GM21390 (cell line): ENCODE data around the gene ARHGAP26.
"Not testable (repeated sequence)": the region's sequence is repeated elsewhere in the genome, so short reads cannot be mapped to it uniquely, and the experiment has no call there.

ENCODE experiments used
- ATAC-seq: cut with Tn5 transposase; IDR thresholded peaks from one replicate; pipeline ENCODE4 v1.9.1; 2021; ENCODE audit not compliant: unreplicated experiment

Gene ARHGAP26

DNA sequence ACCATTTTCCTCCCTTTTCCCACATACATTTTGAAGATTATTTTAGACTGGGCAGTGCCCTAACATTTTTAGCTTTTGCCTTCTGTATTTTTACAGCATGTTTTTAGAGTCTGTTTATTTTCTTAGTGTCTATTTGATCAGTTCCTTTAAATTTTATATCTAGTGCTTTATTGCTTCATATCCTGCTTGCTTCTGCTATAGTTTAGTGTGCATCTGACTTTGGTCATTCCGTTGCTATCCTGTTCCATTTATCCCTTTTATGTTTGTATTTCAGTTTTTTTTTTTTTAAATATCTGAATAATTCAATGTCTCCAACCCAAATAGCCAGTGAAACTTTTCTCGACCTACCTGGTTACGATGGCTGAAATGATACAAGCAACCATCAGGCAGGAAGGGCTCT is 203.8 kb downstream of the ARHGAP26 start:
- ATAC-seq: no peak

DNA sequence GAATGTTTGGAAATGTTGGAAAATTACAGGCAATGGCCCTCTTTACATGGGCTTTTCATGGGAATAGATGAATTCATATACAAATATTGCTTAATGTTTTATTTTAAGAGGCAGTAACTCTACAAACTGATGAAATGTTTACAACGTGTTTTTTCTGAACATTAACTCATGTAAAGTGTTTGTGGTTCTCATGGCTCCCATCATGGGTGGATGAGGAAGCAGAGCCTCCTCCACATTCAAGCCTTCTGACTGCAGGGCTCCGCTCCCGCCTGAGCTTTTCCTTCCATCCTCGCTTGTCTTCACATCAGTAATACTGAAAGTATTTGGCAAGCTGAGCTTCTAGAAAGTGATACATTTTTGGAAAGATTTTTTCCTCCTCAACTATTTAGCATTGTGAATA is 204.2 kb downstream of the ARHGAP26 start:
- ATAC-seq: no peak

DNA sequence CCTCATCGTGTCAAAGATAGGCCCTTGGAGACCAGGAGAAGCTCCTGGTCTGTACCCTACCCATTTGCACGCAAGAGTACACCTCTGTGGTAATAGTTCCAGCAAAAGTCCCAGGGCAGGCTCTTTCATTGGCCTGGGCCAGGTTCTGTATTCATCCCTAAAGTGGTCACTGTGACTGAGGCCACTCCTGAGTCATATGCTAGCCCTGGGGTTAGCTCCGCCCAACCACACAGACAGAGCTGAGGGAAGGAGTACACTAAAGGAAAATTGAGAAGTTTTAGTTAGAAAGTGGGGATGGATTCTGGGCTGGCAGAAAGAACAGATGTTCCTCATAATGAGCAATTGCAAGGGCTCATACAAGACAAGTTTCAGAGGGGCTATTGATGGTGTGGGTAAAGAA is 206.7 kb downstream of the ARHGAP26 start:
- no peak for ATAC-seq

DNA sequence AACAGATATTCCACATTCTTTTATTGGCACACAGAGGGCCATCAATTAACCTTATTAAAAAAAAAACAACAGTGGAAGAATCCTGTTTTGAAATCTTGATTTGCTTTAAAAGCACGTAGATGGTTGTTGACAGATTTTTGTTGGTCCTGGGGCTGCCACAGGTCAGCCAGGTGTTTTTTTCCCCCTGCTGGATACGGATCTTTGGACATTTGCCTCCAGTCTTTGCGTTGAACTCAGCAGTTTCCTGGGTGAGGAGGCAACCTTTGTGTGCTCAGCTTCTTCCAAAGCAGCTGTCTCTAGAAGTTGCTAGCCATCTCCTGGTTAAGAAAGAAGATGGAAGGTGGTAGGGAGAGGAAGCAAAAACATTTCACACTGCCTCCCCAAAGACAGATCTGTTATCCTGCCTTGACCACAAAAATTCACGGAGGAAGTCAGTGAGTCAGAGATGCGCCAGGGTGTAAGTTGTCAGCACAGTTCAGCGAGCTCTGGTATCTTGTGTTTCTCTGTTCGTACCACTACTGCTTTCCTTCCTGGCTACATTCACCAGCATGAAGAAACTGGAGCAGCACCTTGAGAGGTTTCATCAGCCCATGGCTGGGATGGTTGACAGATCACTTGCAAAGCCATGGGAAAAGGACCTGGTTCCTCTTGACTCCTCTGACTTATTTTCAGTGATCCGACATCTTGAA is 207.3 kb downstream of the ARHGAP26 start:
- peak; percentile 88 for ATAC-seq

DNA sequence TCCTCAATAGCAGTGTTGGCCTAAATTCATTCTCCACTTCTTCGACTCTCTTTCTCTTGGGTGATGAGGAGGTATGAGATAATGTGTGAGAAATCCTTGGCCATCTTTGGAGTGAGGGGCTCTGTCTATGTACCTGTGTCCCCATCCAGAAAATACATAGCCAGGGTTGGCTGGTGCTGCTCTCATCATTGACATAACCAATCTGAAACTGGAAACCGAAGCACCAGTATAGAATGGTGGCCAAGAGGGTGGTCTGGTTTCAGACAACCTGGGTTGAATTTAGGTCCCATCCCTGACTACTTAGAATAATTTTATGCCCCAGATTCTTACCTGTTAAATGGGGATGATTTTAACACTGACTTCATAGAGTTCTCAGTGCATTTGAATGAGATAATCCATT is 208.1 kb downstream of the ARHGAP26 start:
- ATAC-seq: no peak

DNA sequence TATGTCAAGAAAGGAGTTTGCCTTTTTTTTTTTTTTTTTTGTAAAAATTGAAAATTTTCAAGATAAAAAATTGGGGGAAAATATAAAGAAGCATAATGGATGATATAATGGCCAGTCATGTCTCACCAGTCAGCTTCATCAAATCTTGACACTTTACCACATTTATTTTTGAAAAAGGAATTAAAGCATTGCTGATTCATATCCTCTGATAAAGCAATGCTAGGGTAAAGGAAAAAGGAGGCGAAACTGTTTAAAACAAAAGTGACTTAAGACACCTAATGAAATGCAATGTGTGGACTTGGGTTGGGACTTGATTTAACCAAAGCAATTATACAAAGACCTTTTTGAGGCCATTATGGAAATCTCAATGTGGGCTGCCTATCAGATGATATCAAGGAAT is 208.5 kb downstream of the ARHGAP26 start:
- ATAC-seq: no peak

DNA sequence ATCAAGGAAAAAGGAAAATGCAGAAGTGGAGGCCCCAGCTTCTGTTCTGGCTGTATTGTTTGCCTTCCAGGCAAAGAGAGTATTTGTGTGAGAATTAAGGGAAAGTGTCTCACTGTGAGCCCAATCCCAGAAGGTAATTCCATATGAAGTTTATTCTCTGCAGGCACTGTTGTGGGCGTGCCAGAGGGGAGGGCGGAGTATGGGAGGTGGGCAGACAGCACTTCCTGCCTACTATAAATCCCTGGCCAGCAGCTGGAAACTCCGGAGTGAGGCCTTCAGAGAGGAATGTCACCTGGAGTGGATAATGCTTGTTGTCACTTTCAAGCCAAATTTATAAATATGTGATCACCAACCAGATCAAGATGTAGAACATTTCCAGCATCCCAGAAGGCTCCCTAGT is 209.5 kb downstream of the ARHGAP26 start:
- no peak for ATAC-seq

DNA sequence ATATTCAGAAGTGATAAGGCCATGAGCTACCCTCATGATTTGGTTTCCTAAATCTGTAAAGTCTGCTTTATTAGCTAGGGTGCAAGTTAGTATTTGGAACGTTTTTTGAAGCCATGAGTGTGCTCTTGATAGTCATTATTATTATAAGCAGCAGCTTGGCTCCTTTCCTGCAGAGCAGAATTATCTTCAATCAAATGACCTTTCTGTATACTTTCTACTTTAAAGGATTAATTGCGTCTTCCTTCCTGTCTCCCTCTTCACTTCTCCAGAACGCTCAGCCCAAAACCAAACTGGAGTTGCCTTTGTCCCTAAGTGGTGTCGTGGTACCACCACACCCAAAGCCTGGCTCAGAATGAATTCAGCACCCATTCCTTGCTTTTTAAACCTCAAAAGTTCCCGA is 211.3 kb downstream of the ARHGAP26 start:
- ATAC-seq: no peak

DNA sequence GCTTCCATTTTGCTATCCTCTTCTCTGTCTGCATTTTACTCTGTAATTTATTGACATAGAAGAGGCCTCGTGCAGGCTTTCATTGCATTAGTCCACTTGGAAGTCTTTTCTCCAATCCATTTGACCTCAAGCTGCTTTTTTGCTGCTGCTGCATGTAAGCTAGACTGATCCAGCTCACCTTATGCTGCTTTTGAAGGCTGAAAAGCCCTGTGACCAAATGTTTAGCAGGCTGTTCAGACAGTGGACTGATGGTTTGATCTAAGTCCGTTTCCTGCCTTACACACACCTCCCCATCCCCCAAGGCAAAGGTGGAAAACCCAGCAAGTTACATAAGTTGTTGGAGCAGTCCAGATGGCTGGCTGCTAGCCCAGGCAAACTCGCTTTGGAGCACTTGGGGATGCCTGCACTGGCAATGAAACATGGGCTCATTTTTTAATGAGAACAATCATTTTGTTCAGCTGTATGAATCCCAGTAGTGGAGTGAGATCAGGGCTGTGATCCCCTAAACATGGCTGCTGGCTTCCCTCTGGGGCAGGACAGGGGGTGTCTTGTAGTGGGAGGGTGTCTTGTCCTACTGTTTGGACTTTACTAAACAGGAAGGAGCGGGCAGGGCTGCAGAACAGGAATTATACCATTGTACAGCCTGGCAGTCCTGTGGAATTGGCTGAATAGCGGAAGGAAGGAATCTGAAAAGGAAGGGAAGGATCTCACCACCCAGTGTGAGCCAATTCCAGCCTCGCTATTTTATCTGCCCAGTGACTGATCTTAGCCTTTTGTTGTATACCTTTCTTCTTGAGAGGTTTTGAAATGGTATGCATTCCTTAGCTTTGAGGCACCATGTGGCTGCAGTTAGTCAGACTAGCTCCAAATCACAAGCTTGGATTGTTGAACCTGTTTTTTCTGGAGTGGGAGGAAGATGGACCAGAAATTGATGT is 212.0 kb downstream of the ARHGAP26 start:
- ATAC-seq: no peak

DNA sequence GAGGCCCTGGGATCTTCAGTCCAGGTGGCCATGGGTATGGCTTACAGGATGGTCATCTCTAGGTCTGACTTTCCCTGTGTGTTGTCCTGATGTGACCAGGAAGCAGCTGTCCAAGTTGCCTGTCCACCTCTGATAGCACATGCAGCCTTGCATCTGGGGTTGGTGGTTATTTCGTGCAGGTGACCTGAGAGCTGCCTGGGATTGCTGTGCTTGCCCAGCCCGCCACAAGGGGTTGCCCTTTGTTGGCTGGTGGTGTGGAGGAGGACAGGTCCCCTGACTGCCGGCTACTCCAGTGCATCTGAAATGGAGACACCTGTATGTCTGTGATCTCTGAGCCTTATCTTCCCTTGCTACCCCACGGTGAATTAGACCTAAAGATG is 212.6 kb downstream of the ARHGAP26 start:
- ATAC-seq: no peak

DNA sequence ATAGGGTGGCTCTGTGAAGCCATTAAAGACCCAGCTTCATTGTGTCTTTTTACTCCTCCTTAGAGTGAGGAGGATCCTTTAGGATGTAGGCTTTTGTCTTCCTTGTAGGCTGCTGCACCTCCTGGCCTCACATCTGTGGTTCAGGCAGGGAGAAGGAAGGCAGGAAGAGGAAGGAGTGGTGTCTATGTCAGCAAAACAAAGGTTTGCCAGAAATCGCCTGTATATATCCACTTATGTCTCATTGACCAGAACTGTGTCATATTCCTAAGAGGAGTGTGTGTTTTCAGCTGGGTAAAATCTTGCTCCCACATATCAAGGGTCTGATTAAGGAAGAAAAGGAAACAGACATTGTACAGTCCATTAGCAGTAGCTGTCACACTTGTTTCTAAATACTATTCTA is 213.8 kb downstream of the ARHGAP26 start:
- ATAC-seq: no peak

DNA sequence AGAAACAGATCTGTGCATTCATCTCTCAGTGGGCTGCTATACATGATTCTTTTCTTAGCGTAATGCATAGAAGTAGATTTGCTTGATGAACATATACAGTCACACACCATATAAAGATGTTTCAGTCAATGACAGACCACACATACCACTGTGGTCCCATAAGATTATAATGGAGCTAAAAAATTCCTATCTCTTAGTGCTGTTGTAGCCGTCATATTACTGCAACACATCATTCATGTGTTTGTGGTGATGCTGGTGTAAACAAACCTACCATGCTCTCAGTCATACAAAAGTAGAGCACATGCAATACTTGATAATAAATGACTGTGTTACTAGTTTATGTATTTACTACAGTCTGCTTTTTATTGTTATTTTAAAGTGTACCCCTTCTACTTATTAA is 214.3 kb downstream of the ARHGAP26 start:
- no peak for ATAC-seq

DNA sequence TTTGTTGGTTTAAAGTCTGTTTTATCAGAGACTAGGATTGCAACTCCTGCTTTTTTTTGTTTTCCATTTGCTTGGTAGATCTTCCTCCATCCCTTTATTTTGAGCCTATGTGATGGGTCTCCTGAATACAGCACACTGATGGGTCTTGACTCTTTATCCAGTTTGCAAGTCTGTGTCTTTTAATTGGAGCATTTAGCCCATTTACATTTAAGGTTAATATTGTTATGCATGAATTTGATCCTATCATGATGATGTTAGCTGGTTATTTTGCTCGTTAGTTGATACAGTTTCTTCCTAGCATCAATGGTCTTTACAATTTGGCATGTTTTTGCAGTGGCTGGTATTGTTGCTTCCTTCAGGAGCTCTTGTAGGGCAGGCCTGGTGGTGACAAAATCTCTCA is 219.1 kb downstream of the ARHGAP26 start:
- not testable (repeated sequence) for ATAC-seq

DNA sequence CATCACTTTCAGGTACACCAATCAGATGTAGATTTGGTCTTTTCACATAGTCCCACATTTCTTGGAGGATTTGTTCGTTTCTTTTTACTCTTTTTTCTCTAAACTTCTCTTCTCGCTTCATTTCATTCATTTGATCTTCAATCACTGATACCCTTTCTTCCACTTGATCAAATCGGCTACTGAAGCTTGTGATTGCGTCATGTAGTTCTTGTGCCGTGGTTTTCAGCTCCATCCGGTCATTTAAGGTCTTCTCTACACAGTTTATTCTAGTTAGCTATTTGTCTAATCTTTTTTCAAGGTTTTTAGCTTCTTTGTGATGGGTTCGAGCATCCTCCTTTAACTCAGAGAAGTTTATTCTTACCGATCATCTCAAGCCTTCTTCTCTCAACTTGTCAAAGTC is 219.9 kb downstream of the ARHGAP26 start:
- not testable (repeated sequence) for ATAC-seq

DNA sequence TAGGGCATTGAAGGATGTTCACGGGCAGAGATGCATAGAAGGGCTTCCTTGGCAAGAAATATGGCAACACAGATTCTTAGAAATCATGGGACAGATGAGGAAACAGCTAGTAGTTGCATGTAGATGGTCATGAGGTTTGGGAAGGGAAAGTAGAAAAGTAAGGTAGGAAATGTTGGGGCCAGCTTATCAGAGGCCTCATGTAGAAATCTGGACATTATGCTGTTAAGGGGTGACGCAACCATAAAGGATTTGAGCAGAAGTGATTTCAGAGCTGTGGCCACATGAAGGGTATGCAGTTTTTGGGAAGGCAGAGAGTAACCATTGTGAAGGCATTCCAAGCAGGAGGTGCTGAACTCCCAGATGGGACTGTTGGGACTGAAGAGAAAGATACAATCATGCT is 224.0 kb downstream of the ARHGAP26 start:
- no peak for ATAC-seq

DNA sequence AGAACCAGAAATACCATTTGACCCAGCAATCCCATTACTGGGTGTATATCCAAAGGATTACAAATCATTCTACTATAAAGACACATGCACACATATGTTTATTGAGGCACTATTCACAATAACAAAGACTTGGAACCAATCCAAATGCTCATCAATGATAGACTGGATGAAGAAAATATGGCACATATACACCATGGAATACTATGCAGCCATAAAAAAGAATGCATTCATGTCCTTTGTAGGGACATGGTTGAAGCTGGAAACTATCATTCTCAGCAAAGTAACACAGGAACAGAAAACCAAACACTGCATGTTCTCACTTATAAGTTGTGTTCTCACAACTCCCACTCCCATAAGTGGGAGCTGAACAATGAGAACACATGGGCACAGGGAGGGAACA is 225.4 kb downstream of the ARHGAP26 start:
- ATAC-seq: not testable (repeated sequence)

DNA sequence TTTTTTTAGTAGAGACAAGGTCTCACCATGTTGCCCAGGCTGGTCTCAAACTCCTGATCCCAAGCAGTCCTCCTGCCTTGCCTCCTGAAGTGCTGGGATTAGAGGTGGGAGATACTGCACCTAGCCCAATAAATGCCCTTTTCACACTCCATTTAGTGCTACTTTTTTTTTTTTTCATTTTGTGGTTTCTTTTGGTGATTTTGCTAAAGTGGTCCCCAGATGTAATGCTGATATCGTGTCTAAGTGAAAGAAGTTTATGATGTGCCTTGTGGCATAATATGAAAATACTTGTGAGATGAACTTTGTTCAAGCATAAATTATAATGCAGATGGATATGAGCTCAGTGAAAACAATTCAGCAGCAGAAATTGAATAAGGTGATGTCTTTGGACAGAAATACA is 227.4 kb downstream of the ARHGAP26 start:
- ATAC-seq: no peak

DNA sequence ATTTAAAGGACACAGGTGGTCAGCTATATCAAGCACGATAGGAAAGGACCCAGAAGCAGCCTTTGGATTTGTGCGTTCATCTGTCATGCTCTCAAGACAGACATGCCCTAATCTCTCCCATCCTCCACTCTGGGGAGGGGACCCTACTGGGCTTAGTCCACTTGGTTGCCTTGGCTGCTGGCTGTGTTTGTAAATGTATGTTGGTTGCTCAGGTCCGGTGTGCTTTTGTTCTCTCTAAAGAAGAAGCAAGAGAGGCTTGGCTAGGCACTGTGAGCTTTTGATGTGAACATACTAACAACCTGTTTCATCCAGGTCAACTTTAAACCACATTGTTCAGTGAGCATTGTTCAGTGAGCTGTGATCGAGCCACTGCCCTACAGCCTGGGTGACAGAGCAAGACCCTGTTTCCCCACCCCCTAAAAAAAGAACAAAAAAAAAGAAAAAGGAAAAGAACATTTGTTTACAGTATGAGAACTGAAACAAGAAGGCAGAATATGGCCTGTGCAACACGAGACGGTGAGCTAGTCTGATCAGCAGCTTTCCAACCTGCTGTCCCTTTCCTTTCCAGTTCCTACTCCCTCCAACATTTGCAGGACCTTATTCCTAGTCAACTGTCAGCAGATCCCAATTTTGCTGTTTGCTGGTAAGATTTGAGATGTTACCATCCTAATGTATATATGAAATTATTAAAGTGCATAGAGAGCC is 228.3 kb downstream of the ARHGAP26 start:
- ATAC-seq: peak; percentile 29

DNA sequence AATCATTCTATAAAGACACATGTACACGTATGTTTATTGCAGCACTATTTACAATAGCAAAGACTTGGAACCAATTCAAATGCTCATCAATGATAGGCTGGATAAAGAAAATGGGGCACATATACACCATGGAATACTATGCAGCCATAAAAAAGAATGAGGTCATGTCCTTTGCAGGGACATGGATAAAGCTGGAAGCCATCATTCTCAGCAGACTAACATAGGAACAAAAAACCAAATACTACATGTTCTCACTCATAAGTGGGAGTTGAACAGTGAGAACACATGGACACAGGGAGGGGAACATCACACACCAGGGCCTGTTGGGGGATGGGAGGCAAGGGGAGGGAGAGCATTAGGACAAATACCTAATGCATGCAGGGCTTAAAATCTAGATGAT is 230.4 kb downstream of the ARHGAP26 start:
- not testable (repeated sequence) for ATAC-seq

DNA sequence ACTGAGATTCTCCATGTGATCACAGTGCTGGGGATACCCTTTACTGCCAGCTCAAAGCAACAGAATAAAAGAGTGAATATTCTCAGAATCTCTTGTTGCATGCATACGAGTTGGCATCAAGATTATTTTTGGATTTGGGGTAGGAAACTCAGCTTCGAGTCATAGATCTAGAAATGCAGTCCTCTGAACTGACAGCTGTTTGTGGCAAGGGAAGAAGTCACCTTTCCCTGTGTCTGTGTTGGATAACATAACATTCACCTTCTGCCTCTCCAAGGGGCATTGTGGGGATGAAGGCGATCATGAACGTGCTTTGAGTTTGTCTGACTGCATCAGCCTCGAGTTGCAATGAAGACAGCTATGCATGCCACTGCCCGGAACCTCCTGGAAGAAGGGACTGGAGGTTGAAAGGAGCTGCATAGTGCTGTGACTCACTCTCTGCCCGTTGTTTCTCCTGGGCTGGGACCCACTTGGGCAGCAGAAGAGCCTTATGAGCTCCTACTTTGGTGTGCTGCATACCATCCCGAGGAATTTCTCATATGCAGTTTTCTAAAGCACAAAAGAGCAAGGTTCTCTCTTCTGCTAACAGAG is 231.7 kb downstream of the ARHGAP26 start:
- no peak for ATAC-seq
